HG02973 (cell line): ENCODE results near the gene TIMP3.
"Not testable (repeated sequence)": the region's sequence is repeated elsewhere in the genome, so short reads cannot be mapped to it uniquely, and the experiment has no call there.

Experiments used
- ATAC-seq: cut with Tn5 transposase; IDR thresholded peaks from one replicate; pipeline ENCODE4 v1.9.1; 2021; ENCODE audit warnings: moderate library complexity; ENCODE audit not compliant: unreplicated experiment

The TIMP3 gene

DNA sequence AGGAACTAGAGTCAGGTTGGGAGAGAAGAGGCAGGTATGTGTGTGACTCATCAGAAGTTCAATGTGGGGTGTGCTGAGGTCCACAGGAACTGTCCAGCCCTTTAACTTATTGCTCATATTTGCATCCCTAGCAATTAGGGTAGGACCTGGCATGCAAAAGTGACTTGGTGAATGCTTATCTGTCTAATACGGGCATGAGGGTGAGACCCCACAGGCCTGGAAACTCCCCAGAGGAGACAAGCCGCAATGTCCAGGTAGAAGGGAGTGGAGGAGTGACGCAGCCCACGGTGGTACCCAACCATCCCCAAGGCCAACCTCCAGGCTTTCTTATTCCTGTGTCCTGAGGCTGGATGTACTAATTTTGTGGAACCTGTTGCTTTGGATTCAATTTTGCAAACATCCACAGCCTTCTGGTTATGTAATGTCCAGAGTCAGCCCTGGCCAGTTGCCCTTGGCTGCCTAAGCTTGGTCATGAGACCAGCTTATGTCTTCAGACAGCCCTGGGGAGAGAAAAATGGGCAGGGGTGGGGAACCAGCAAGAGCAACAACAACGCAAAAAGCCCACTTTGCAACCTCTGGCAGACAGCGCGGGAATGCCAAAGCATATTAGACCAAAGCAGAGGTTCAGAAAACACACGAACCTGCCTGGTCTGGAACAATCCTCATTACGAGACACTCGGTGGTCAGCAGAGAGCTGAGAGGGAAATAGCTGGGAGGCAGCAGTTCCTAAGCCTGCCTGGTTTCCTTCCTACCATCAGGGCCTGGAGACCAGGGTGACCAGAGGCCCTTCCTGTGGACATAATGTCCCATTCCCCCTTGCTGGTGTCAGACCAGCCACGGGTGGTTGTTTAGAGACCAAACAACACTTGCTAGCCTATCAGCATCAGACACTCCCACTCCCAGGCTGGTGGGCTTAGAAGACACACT is 49.3 kb downstream of the TIMP3 start:
- no peak for ATAC-seq

DNA sequence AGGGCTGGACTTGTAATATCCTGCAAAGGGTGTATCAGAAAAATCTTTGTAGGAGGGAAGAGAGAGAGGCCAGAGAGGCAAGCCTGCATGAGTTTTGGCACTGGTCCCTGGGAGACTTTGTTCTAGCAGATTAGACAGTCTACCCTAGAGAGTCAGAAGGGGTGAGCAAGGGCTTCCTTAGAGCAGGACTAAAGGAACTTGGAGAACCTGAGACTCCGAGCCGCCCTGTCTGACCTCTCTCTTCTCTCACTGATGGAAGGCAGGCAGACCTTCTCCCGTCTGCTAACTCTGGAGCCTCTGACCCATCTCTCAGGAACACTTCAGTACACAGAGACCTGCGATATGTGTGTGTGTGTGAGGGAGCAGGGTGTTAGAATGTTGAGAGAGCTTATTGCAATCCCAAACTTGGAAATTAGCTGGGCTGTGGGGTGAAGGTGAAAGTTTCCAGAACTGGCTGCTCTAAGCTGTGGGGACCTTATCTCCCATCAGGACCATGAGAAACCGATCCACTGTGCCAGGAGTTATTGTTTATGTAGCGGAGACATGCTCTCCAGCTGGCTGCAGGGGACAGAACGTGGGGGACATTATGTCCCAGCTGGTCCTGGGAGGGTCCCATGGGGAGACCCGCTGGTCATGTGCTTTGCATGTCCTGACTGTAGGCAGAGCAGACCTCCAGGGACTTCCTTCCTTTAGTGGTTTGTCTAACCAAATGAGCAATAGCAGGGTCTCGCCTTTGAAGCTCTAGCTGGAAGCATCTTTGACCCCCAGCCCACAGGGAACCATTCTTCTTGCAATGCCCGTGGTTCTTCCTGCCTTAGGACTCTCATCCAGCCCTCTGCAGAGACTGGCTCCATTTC is 51.1 kb downstream of the TIMP3 start:
- ATAC-seq: no peak

DNA sequence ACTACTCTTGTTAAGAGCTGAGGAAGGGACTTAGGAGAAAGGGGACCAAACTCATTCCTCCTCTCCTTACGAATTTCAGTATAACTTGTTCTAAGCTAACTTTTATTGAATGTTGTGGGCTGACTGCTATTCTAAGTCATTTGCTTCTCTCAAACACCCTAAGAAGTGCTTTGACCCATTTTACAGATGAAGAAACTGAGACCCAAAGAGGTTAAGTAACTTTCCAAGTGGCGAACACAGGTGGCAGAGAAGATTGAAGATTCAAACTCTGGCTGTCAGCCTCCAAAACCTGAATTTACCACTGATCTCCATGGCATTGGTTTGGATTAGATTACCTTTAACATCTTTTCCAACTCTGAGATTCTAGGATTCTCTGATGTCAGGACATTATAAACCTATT is 52.2 kb downstream of the TIMP3 start:
- ATAC-seq: no peak

DNA sequence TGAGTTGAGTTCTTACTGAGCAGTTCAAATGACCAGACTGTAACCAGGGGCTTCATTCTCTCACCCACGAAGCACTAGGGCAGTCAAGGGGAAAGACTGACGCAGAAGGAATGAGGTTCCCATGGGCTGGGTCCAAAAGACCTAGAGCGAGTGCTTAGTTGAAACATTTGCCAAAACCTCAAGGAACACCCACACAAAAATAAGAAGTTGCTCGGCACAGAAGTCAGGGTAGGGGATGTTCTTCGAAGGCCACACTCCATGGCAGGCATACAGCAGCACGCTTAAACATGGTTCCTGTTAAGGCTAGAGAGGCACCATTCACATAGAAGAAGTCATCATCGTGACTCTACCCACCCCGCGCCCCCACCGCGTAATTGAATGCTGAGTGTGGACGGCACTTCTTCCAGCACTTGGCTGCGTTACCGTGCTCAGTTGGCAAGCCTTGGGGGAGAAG is 52.9 kb downstream of the TIMP3 start:
- ATAC-seq: no peak

DNA sequence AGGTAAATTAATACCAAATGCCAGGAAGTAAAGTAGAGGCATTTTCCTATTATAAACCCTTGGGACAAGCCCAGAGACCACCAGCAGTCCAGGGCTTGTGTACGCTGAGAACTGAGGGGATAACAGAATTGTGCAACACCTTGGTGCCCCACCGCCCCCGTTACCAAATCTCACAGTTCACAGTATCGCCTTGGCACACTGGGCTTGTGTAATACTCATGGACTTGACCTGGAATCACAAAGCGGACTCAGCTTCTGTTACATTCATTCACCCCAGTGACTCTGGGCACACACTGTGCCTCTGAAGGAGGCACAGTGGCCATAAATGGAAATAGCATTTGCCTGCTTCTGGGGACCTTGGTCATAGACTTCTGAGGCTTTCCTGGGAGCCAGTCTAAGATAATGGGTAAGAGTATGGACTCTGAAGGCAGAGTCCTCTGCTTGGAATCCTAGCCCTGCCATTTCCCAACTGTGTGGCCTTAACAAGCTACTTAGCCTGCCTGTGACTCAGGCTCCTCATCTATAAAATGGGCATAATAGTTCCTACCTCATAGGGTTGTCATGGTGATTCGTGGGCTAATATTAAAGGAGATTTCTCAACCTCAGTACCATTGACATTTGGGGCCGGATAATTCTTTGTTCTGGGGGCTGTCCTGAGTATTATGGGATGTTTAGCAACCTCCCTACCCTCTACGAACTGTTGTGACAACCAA is 53.7 kb downstream of the TIMP3 start:
- ATAC-seq: no peak

DNA sequence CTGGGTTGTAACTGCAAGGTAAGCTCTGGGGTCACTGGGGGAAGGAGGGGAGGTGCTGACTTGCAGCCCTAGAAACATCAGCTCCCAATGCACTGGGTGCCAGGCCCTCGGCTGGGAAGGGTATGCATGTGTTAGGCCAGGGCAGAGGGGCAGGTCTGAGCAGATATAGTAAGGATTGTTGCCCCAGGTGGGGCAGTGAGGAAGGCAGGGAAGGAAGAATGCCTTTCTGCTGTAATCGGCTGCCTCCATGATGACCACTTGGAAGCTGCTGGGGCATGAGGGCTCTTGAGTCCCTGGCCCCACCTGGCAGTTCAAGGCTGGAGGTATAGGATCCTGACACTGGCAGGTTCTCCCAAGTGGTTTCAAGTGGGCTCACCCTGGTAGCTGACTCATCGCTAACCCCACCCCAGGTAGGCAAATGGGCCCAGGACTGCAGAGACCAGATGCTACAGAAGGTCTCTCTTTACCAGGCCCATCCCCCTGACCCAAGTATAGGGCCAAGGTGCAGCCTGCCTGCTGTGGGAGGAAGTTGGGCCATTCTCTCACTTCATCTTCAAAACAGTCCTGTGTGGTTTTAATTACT is 56.7 kb downstream of the TIMP3 start:
- ATAC-seq: no peak

DNA sequence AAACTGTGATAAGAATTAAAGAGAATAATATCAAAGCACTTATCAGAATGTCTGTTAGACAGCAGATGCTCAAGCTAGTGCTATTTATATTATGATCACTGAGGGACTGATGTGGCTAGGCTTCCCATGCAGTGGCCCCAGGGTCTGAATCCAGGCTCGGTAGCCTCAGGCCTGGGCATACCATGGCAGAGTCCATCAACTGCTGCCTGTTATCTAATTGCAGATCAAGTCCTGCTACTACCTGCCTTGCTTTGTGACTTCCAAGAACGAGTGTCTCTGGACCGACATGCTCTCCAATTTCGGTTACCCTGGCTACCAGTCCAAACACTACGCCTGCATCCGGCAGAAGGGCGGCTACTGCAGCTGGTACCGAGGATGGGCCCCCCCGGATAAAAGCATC is 57.5 kb downstream of the TIMP3 start:
- no peak for ATAC-seq

DNA sequence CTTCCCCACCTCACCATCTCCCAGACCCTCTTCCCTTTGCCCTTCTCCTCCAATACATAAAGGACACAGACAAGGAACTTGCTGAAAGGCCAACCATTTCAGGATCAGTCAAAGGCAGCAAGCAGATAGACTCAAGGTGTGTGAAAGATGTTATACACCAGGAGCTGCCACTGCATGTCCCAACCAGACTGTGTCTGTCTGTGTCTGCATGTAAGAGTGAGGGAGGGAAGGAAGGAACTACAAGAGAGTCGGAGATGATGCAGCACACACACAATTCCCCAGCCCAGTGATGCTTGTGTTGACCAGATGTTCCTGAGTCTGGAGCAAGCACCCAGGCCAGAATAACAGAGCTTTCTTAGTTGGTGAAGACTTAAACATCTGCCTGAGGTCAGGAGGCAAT is 58.2 kb downstream of the TIMP3 start:
- no peak for ATAC-seq

DNA sequence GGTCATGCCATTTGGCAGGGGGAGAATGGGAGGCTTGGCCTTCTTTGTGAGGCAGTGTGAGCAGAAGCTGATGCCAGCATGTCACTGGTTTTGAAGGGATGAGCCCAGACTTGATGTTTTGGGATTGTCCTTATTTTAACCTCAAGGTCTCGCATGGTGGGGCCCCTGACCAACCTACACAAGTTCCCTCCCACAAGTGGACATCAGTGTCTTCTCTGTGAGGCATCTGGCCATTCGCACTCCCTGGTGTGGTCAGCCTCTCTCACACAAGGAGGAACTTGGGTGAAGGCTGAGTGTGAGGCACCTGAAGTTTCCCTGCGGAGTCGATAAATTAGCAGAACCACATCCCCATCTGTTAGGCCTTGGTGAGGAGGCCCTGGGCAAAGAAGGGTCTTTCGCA is 59.8 kb downstream of the TIMP3 start:
- ATAC-seq: no peak

DNA sequence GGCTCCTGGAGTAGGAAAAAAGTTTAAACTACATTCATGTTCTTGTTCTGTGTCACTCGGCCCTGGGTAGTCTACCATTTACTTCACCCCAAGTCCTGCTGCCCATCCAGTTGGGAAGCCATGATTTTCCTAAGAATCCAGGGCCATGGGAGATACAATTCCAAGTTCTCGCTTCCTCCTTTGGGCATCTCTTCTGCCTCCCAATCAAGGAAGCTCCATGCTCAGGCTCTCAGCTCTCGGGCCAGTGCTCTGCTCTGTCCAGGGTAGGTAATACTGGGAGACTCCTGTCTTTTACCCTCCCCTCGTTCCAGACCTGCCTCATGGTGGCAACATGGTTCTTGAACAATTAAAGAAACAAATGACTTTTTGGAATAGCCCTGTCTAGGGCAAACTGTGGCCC is 60.6 kb downstream of the TIMP3 start:
- no peak for ATAC-seq

DNA sequence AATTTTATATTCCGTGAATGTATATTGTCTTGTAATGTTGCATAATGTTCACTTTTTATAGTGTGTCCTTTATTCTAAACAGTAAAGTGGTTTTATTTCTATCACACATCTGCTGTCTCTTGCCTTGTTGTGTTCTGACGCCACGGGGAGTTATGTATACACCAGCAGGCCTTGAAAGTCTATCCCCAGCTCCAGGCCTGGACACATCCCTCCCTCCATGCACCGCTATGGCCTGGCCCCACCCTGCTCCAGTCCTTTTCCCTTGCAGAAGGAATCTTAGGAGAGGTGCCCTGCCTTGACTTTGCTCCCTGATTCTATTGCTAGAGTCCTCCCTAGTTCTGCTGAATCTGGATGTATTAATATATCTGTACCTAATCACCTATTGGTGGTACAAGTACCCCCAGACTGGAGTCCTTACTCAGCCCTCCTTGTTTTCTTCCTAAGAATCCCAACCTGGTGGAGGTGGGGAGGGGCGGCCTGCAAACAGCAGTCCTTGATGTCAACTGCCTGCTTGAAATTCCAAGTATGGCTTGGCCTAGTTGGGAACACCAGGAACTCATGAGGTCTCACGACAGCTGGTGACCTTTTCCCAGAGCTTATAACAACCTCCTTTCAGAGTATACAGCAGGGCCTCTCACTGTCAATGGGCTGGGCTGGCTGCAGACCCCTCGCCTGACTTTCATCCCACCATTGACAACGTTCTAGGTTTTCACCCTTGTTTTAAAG is 61.6 kb downstream of the TIMP3 start:
- no peak for ATAC-seq

DNA sequence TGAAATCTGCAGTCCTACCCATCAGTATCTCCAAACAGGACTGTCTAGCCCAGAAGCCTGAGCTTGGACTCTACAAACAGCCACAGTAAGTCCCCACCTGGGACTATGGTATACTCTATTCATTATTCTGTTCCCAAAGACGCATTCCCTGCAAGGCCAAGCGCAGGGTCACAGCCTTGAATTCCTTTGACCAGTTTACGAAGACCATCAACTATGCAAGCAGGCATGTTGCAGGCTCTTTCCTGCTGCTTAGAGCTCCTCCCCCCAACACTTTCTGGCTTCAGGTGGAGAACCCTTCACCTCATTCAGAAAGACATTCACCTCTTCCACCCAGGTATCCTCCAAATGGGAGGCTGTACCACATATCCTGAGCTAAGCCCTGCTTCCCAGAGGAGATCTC is 62.5 kb downstream of the TIMP3 start:
- ATAC-seq: no peak

DNA sequence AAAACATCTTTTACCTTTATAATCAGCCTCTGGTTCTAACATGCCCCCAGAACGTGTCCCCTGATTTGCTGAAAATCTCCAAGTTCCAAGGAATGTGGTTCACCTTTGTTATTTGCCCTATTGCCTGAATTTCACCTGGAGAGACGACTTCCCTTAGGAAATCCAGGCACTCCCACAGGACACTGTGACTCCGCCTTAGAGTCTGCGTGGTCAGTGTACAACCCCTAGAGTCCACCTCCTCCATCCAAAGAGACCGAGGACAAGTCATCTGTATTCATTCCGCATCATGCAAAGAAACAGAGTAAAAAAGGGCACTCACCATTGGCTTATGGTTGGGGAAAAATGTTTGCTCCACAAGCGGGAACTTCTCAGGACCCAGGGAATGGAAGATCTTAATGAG is 63.1 kb downstream of the TIMP3 start:
- ATAC-seq: no peak

DNA sequence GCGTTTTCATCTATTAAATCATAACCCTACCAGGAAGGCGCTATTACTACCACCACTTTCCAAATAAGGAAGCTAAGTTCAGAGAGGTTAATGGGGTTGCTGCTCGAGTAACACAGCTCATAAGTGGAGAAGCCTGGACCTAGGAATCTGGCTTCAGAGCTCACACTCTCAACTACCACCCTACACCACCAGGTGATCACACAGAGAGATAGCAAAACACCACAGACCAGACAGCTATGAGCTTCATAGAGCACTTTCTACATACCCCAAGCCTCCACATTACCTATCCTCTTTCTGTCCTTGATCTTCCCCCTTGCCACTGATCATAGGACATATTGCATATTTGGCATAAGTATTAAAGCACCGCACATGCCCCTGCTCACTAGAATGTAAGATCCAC is 65.4 kb downstream of the TIMP3 start:
- no peak for ATAC-seq

DNA sequence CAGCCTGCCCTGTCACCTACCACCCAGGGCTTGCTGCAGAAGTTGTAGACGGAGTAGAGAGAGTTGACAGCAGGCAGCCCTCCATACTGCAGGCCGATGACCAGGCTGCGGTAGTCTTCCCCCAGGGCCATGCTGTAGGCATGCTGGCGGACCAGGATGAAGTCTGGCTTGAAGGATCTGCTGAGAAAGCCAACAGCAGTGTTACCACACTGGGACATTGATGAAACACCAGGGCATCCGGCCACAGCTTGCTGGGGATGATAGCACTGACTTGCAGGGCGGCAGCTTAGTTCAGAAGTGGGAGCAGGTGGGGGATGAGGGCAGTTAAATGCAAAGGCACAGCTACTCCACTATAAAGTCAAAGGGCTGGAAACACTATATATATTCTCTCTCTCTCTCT is 67.4 kb downstream of the TIMP3 start:
- no peak for ATAC-seq

DNA sequence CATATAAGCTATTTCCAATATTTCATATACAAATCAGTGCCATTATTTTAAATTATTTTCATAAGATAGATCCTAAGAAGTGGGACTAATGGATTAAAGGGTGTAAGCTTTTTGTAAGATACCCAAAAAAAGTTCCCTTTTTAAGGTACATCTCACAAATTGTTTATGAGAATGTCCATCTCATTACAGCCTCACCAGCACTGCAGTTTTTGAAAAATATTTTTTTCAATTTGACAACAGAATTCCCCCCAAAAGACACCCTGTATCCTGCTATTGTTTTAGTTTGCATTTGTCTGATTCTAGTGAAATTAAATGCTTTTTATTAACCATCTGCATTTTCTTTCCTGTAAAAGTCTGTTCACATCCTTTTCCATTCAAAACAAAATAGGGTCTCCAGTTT is 69.0 kb downstream of the TIMP3 start:
- ATAC-seq: no peak

DNA sequence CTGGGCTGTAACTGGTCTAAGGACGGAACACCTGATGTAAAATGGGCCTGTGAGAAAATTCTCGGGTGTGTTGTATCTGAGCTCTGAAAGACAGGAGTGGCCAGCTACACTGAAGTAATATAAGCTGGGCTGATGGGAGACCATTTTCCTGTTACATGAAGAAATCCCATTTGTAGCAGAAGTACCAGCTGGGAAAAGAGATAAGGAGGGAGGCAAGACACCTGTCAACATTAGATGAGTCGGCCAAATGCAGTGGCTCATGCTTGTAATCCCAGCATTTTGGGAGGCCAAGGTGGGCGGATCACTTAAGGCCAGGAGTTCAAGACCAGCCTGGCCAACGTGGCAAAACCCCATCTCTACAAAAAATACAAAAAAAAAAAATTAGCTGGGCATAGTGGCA is 72.1 kb downstream of the TIMP3 start:
- ATAC-seq: not testable (repeated sequence)

DNA sequence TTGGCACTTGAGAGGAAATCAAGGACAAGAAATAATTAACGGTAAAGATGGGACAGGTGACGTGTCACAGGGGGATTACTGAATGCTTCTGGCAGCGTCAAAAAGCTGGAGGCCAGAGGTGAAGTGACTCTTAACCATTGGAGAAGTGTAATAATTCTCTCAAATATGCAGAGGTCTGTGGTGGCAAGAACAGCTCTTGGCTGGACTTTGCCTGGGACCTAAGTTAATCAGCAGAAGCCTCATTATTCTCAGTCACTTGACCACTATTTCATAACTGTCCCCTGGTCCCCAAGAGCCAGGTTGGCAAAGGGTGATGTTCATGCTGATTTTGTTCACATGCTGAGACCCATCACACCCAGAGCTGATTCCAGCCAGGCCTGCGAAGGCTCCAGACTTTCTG is 72.9 kb downstream of the TIMP3 start:
- no peak for ATAC-seq

DNA sequence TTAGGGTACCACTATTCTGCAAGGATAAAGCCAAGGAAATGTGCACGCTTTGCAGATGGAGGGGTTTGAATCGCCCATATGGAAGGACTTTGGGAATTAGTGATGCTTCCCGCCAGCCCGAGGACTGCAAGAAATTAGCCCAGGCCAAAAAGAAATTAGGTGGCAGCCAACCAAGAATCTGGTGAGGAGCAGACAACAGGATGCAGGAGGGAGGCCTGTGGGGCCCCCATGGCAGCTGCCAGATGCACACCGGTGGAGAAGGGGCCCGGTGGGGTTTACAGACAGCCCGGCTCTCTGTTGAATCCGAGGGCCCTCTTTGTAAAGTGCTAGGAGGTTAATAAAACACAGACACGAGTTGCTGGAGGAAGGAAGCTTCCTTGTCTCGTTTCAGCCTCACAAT is 73.5 kb downstream of the TIMP3 start:
- no peak for ATAC-seq

DNA sequence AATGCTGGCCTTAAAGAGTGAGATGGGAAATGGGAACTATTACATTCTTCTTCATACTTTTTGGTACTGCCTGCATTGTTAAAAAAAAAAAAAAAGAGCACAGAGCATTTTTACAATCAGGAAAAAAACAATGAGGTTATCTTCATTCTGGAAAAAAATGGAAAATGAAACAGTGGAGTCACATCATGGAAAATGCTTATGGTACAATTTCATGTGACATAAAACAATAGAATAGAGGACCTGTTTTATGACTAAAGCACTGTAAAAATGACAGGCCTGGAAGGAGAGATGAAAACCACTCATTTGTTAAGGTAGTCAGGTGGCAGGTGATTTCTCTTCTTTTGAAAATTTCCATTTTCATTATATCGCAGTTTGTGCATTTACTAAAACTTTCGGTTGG is 75.0 kb downstream of the TIMP3 start:
- ATAC-seq: no peak
